HL-60 (cell line): ENCODE measurements around the gene PRKAG2.

Experiments
- SPI1 ChIP-seq: IDR thresholded peaks from 2 replicates; pipeline ENCODE4 v1.6.1; 2012; ENCODE audit warnings: low read depth, mild to moderate bottlenecking, borderline replicate concordance
- TF ChIP-seq, protein P1 (sequence below): IDR thresholded peaks from one replicate; pipeline ENCODE4 v1.5.1; 2011; ENCODE audit warnings: low read length, control low read depth, inconsistent platforms; ENCODE audit not compliant: insufficient read depth

DNA sequence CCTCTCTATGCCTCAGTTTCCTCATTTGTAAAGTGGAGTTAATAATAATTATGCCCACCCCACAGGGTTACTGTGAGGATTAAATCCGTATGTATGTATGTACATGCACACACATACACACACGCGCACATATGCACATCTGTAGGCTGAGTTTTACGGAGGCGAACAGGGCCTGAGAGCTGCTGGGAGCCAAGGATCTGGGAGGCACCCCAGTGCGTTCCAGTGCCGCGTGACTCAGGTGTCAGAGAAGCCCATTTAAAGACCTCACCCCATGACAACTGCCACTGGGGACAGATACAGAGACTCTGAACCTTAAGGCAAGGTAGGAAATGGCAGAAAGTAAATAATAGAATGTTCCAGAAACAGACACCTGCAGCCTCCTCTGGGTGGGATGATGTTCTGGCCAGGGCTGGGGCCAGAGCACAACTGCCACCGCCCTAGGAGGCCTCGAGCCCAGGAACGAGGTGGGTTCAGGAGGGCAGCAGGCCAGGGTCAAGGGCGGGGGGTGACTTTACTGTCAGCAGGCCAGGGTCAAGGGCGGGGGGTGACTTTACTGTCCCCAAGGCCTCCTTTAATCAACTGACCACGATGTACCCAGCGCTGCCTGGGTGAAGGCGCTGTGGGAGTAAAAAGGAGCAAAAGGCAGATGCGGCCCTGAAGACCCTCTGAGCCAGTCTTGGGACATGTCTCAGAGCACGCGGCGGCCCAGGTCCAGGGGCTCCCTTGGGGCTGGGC, 54.9 kb downstream of the PRKAG2 start:
- TF ChIP-seq, protein P1, sequence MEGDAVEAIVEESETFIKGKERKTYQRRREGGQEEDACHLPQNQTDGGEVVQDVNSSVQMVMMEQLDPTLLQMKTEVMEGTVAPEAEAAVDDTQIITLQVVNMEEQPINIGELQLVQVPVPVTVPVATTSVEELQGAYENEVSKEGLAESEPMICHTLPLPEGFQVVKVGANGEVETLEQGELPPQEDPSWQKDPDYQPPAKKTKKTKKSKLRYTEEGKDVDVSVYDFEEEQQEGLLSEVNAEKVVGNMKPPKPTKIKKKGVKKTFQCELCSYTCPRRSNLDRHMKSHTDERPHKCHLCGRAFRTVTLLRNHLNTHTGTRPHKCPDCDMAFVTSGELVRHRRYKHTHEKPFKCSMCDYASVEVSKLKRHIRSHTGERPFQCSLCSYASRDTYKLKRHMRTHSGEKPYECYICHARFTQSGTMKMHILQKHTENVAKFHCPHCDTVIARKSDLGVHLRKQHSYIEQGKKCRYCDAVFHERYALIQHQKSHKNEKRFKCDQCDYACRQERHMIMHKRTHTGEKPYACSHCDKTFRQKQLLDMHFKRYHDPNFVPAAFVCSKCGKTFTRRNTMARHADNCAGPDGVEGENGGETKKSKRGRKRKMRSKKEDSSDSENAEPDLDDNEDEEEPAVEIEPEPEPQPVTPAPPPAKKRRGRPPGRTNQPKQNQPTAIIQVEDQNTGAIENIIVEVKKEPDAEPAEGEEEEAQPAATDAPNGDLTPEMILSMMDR = no peak
- TF ChIP-seq SPI1 = no peak
